ENCODE measurements around the gene STEAP2.
"Not testable (repeated sequence)": the region's sequence is repeated elsewhere in the genome, so short reads cannot be mapped to it uniquely, and the experiment has no call there.

STEAP2 gene

DNA sequence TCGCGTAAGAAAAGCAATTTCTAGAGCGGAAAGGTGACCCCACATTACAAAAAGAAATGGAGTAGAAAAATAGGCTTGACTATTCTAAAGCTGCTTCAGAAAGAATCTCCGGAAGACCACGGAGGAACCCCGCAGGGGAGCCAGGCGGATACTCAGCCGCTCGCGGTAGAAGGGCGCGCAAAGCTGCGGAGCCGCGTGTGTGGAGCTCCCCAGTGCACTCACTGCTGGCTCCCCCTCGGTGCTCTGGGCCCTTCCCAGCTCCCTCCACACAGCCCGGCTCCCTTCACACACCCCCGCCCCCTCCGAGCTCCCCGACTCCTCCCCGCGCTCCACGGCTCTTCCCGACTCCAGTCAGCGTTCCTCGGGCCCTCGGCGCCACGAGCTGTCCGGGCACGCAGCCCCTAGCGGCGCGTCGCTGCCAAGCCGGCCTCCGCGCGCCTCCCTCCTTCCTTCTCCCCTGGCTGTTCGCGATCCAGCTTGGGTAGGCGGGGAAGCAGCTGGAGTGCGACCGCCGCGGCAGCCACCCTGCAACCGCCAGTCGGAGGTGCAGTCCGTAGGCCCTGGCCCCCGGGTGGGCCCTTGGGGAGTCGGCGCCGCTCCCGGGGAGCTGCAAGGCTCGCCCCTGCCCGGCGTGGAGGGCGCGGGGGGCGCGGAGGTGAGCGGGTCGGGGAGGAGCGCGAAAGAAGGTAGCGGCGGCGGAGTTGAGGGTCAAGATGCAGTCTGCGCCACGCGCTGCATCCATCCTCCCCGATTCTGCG lies at the start of gene STEAP2:
Gene STEAP2, plus strand, starts transcription at position 350 of the 758 bp plus-strand sequence. CDS start 13,343 bp downstream, outside the sequence.
- no peak for DNase-seq

DNA sequence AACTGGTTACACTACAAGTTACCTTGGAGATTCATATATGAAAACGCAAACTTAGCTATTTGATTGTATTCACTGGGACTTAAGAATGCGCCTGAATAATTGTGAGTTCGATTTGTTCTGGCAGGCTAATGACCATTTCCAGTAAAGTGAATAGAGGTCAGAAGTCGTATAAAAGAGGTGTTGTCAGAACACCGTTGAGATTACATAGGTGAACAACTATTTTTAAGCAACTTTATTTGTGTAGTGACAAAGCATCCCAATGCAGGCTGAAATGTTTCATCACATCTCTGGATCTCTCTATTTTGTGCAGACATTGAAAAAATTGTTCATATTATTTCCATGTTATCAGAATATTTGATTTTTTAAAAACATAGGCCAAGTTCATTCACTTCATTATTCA lies 48.0 kb upstream of the STEAP2 start:
- DNase-seq = no peak

DNA sequence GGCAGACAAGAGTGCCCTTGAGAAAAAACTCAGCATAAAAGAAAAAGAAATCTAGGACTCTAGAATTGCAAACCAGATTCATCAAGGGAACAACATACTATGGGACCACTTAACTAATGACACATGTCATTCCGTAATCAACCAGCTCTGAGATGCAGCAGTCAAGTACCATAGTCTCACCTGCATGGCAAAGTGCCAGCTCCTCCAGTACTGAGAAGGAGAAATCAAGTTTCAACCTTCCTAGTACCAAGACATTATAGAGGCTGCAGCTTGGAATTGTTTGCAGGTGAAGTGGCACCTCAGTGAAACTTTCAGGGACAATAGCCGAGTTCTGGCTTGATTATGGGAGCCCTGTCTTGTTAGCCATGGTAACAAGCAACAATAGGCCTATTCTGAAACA lies 45.8 kb upstream of the STEAP2 start:
- no peak for DNase-seq

DNA sequence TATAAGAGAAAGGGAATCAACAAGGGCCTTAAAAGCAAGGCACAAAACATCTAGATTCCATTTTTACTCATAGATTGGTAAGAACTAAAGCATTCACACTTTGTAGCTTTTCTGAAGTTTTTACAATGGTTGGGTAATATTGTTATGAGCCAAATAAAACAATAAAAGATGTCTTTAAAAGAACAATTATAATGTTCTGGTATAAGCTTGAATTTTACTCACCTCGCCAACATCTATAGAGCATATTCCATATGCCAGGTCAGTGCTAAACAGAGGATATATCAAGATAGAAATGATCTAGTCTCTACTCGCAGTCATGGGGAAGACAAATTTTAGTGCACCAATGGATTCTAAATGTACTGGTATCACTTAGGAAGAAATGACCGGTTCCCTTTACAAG lies 45.4 kb upstream of the STEAP2 start:
- no peak for DNase-seq

DNA sequence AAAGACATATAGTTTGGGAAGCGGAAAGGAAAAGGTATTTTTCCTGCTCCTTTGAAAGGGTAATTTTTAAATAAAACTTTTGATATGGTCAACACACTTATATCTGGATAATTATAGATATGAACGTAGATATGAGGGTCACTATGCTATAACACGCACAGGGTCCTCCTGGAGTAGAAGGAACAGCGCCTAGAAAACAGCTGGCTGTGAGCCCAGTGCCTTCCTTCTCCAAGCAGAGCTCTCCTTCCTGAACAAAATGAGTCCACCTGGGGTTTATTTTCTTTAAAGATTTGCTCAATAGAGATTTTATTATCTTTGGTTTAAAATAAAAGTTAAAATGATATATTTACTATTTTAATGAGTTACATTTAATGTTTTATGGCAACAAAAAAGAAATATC lies 44.2 kb upstream of the STEAP2 start:
- DNase-seq = no peak

DNA sequence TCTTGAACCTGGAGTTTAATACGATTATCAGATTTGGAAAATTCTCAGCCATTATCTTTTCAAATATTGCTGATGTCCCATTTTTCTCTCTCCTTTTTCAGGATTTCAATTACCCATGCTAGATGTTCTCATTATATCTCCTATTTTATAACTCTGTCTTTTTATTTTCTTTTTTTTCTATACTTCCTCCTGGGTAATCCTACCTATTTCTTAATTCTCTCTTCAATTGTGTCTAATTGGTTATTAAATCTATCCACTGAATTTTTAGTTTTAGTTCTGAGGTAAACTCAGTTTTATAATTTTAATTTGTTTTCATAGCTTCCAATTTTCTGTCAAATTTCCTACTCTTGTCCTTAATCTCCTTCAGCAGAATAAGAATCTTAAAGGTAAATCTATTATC lies 41.6 kb upstream of the STEAP2 start:
- no peak for DNase-seq

DNA sequence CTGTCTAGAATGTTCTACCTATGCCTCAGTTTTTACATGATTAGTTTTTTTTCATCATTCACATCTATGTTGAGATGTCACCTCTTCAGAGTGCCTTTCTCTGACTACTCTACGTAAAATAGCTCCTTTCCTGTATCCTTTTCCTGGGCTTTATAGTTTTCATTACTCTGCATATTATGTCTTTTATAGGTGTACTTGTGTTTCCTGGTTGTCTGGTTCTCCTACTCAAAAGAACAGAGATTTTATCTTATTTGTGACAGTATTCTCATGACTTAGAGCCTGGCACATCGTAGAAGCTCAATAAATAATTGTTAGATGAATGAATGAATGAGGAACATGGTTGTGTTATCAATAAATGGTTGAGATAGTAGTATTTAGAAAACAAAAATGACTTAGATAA lies 39.4 kb upstream of the STEAP2 start:
- no peak for DNase-seq

DNA sequence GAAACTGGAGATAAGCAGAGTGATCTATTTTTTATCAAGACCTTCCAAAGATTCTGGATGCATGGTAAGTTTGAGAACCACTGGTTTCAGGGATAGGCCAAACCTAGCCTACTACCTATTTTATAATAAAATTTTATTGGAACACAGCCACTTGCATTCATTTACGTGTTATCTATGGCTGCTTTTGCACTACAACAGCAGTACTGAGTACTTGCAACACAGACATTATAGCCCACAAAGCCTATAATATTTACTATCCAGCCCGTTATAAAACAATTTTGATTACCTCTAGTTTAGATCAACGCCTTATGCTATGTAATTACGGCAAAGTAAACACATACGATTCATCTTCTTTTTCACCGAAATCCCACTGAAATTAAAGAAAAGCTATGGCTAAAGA lies 38.9 kb upstream of the STEAP2 start:
- no peak for DNase-seq

DNA sequence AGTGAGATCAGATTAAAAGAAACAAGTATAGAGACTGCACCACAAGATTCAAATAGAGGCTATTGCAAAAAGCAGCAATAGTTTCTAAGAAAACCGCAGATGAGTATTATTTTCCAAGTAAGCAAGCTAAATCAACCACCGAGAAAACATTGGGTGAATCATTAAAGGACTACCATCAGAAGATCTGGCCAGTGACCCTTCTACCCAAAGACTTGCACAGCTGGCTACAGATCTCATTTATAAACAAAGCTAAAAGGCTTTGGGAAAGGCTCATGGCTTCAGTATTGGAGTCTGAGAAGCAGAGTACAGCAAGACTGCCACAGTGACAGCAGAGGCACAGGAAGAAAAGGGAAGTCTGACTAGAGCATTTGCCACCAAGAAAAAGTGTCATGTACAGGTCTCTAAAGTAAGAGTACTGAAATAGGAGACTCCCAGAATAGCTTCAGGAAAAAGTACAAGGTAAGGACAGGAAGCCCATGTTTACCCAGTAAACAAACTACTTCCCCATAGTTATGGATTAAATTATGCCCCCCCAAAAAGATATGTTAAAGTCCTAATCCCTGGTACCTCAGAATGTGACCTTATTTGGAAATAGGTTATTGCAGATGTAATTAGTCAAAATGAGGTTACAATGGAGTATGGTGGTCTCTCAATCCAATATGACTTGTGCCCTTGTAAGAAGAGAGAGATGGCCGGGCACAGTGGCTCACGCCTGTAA lies 38.3 kb upstream of the STEAP2 start:
- no peak for DNase-seq

DNA sequence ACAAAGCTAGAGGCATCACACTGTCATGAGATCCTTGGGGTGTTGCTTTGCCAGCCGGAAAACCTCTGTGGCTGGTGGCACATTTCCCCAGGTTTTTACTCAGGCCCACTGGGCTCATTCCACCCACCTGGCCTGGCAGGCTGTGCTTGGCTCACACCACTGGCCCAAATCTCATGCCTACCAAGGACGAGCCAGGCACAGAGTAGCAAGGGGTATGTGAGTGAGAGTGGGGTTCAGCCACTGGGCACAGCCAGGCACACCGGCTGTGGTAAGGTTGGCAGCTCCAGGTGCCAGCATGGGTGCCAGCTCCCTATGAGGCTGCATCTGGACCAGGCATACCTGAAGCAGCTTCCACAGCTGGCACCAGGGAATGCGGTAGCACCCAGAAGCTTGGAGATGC lies 35.9 kb upstream of the STEAP2 start:
- no peak for DNase-seq

DNA sequence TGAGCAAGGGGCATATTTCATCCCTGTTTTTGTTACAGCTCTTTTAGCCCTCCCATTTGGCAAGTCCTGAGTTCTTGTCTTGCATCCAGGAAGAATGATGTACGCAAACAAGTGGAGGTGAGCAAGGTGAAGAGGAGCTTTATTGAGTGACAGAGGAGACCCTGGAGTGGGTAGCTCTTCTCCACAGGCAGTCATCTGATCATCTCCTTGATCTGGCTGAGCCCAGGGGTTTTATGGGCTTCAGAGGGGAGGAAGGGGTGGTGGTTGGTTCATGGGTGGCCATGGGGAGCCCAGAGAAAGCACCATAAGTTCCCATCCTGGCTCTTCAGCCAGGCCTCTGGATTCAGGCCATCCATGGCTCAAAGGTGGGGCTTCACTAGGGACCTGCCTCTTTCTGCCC lies 35.3 kb upstream of the STEAP2 start:
- no peak for DNase-seq

DNA sequence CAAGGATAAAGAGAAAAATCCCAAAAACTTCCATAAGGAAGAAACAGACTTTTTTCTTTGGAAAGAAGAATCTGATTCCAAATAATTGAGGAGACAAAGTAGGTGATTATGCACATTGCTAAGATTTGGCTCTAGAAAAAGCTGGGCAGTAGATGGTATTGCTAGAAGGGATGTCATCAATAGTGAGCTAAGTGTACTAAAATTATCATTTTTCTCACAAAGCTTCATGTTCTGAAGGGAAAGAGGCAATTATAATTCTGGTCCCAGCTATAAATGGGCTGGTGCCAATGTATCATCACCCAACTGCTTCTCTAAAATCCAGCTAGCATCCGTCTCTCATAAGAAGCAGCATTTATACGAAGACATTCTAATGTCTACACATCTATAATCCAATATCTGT lies 33.4 kb upstream of the STEAP2 start:
- DNase-seq = no peak

DNA sequence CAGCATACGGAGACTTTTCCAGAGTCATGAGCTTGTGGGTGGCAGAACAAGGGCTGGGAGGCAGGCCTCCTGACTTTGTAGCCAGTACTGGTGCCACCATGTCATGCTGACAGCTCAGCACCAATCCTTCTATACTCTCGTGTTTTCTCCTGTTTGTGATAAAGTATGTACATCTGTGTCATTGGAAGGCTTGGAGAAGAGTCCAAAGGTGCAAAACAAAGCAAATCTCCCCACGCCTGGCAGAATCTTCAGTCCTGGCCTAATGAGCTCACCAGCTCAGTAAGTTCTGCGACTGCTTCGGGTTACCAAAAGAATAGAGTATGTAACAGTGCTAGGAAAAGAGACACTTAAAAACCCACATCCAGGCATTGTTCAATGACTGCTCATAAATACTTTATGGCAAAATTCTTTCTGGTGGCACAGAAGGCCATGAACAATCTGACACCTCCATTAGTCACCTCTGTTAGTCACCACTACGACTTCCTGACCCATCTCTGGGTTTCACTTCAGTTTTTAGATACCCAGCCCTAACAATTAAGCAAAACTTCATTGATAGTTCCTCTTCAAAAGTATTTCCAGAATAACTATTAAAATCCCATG lies 32.8 kb upstream of the STEAP2 start:
- no peak for DNase-seq

DNA sequence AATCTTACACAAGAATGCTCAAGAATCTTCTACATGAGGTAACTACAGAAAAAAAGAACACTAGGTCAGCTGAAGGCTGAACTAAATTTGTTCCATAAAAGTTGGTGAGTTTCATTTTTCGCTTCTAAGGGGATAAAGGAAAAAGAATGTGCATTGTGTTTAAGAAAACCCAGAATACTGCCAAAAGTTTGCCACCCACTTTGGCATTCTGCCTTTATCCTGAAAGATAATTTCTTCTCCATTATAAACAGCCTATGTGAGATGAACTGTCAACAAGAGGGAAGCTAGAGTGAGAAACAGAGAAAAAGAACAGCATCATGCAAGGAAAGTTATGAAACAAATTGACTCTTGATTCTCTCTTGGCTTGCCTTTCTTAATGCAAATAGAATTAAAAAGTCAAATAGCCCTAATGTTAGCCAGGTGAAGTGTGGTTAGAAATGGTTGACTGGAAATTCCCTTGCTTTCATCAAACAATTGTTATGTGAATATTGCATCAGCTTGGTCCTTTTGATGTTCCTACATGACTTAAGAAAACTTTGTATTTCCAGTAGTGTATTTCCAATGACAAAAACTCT lies 31.4 kb upstream of the STEAP2 start:
- no peak for DNase-seq

DNA sequence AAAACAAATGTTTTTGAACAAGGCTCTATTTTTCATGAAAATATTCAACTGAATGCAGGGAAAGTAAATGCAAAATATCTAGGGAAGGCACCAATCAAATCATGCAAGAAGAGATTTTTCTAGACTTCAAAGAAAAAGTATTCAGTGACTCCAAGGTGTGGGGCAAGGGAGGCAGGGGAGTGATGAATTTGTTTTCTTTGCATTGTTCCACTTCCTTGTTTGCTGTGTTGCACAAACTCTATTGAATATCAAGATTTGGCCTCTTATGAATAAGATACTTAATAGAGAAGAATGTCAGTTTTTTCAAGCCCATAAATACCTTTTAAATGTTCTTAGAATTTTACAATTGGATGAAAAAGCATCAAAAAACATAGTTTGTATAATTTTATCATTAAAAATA lies 30.9 kb upstream of the STEAP2 start:
- no peak for DNase-seq

DNA sequence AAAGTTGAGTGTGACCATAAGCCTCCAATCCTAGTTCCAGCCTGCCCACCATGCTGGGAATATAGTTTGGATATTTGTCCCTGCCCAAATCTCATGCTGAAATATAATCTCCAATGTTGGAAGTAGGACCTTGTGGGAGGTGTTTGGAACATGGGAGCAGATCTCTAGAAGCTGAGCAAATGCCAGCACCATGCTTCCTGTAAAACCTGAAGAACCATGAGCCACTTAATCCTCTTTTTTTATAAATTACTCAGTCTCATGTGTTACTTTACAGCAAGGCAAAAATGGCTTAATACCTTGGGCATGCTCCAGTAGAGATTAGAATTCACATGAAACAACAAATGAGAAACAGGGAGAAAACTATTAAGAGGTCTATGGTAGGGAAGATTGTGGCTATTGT lies 30.1 kb upstream of the STEAP2 start:
- DNase-seq = no peak

DNA sequence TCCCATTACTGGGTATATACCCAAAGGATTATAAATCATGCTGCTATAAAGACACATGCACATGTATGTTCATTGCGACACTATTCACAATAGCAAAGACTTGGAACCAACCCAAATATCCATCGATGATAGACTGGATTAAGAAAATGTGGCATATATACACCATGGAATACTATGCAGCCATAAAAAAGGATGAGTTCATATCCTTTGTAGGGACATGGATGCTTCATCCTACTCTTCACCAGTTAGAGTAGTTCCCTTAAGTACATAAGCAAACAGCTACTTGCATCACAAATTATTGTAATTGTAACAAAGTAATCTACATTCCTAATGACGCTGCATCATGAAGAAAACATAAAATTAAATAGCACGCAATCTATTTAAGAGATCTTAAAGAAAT lies 25.2 kb upstream of the STEAP2 start:
- not testable (repeated sequence) for DNase-seq

DNA sequence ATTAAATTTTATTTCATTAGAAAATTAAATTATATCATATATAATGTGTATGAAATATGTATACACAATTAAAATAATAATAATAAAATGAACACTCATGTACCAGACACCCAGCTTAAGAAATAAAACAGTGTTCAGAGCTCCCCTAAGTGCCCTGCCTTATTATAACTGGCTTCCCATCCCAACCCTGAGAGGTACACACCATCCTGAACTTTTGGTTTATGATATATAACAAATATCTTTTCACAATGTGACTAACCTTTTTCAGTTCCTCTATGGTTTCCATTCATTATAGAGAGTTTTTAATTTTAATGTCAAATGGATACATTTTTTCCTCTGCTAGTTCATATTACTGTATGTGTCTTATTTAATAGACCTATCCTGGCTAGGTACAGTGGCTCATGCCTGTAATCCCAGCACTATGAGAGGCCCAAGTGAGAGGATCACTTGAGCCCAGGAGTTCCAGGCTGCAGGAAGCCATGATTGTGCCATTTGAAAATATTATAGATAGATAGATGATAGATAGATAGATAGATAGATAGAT lies 24.0 kb upstream of the STEAP2 start:
- DNase-seq = no peak

DNA sequence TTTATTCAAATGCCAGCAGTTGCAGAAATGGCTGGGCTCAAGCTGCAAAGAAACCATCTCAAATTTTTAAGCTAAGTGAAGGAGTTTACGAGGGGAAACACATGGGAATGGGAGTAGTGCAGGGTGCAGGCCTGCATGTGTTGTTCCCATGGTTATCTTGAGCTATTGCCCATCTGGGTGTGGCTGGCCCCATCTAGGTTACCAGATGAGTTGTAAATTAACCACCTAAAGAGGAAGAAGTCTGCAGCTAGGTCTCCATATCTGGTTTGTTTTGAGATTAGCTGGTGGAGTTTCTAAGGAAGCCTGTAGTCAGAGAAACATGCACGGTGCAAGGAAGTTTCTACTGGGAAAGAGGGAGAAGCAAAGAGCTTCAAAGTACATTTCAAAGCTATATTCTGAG lies 23.3 kb upstream of the STEAP2 start:
- DNase-seq = no peak

DNA sequence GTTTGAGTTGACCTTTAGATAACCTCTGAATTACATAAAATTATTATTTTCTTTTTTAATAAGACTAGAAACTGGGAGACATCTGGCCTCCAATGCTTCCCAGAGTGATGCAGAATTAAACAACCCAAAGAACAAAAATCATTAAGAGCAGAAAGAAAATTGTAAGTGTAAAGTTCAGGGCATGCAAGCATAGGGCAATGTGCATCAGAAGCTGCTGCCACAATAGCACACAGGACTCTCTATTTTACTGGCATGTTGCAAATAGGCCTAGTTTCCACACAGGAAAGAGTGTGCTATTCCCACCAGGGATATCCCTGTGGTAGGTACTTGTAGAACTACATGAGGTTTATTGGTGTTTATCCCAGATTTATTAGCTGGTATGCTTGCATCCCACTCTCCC lies 20.5 kb upstream of the STEAP2 start:
- no peak for DNase-seq

DNA sequence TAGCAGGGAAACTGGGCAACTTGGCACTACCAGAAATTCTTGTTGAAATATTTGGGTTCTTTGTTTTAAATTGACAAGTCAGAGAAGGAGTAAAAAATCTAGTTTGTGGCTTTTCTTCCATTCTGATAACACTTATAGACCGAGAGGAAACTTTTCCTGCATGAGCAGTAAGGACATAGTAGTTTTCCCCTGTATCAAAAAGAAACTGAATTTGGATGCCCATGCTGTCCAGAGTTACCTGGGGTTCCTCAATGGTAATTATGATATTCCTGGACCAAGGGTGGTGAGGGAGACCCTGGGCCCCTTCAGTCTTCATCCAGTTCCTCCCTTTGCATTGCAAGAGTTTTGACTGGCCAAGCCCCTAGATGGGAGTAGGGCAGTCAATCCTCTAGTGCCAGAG lies 19.9 kb upstream of the STEAP2 start:
- no peak for DNase-seq

DNA sequence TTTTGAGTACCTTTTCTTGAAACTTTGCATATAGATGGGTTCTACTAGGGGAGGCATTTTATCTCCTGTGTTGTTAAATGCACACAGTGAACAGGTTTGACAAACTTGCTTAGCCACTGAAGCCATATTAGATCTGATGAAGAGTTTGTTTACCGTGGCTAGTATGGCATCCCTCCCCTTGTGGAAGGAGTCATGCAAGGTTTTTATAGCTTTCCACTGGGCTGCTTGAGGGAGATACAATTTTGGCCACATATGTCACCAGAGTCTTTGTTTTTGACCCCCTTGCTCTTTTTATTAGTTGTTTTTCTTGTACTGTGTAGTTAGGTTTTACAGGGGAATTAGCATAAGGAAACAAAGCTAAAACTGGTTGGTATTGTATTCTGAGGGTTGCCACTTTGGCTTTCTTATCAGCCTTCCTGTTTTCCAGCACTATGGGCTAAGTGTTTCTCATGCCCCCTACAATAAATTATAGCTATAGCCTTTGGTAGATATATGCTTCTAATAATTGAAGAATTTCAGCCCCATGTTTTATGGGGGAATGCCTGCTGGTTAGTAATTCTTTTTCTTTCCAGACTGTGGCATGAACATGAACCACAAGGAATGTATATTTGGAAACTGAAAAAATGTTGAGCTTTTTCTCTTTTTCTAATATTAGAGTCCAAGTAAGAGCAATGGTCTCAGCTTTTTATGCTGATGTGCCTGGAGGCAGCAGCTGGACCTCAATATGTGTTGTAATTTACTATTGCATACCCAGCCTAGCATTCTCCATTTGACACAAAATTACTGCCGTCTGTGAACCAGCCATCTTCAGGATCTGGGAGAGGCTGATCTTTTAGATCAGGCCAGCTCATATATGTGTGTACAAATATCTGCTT lies 18.4 kb upstream of the STEAP2 start:
- no peak for DNase-seq
